Measurements from ENCODE around the gene OSBPL6. TPM values are rescaled to one million over a fixed set of nuclear protein-coding genes. Genes with fewer than 3 reads are reported as not detected.
"Not testable (repeated sequence)": the region's sequence is repeated elsewhere in the genome, so short reads cannot be mapped to it uniquely, and the experiment has no call there.

OSBPL6 gene
- total RNA-seq, 6 experiments from 2014 or later, result 2.4 to 4.1 (median 3.1) TPM

GRCh38 chr2:178409261-178409660 lies 214.9 kb downstream of the OSBPL6 start:
- DNase-seq (no peak), ATAC-seq (no peak)
- WGBS (ENCODE audit: insufficient coverage, low coverage, low lambda C conversion rate, missing lambda C conversion rate), result 82% methylated on average over 5 of the region's 5 CpGs
- Histone ChIP-seq H3K36me3 (no peaks in the 10 kb centered on the region), H3K9me3 (no peaks in the 10 kb centered on the region), H3K27me3 (no peaks in the 10 kb centered on the region), H3K27ac (no peak overlapping the region), H3K4me3 (no peak overlapping the region), H3K4me1 (no peaks in the 10 kb centered on the region)
- intact Hi-C loops (cut with DNase I), result no loop called here
- TF ChIP-seq CTCF (IDR thresholded peaks at IDR 0.05) (no peak), POLR2A (IDR thresholded peaks at IDR 0.05) (no peak)

- no peak overlapping the region for H3K27ac ChIP-seq
- WGBS (ENCODE audit: insufficient coverage, low coverage, low lambda C conversion rate, missing lambda C conversion rate), result 88% methylated on average over 2 of the region's 3 CpGs
- DNase-seq, result no peak
- H3K4me1 ChIP-seq, result no peaks in the 10 kb centered on the region
- H3K27me3 ChIP-seq, result no peaks in the 10 kb centered on the region
- H3K36me3 ChIP-seq, result no peaks in the 10 kb centered on the region
- no peak for ATAC-seq
- H3K9me3 ChIP-seq, result no peaks in the 10 kb centered on the region
- intact Hi-C loops (cut with DNase I), result no loop called here
- H3K4me3 ChIP-seq, result no peak overlapping the region
- TF ChIP-seq POLR2A (IDR thresholded peaks at IDR 0.05), result no peak
- TF ChIP-seq CTCF (IDR thresholded peaks at IDR 0.05), result no peak
Measured at GRCh38 chr2:178412047-178412446, 217.7 kb downstream of the OSBPL6 start.

GRCh38 chr2:178412453-178412852 lies 218.1 kb downstream of the OSBPL6 start:
- H3K27ac ChIP-seq; H3K9me3 ChIP-seq; H3K27me3 ChIP-seq; DNase-seq; H3K36me3 ChIP-seq; intact Hi-C loops (cut with DNase I); H3K4me3 ChIP-seq; ATAC-seq; H3K4me1 ChIP-seq: not testable (repeated sequence)
- whole genome bisulfite sequencing (ENCODE audit: insufficient coverage, low coverage, low lambda C conversion rate, missing lambda C conversion rate), result 97% methylated on average over 8 of the region's 8 CpGs

GRCh38 chr2:178413472-178414265 lies 219.4 kb downstream of the OSBPL6 start:
- no peaks in the 10 kb centered on the region for H3K4me1 ChIP-seq
- no peaks in the 10 kb centered on the region for H3K27me3 ChIP-seq
- WGBS (ENCODE audit: insufficient coverage, low coverage, low lambda C conversion rate, missing lambda C conversion rate), result 2% methylated on average over 39 of the region's 45 CpGs
- peak overlapping the region; percentile 60 to 69 (median 60) for H3K4me3 ChIP-seq
- intact Hi-C loops (cut with DNase I), result no loop called here
- ATAC-seq (peak; percentile 75 to 79 (median 76)), DNase-seq (peak; percentile 70 to 81 (median 70))
- peak; percentile 12 for TF ChIP-seq POLR2A (IDR thresholded peaks at IDR 0.05)
- peak in 1 of 4 donors; percentile 20 for TF ChIP-seq CTCF (IDR thresholded peaks at IDR 0.05)
- H3K36me3 ChIP-seq, result no peaks in the 10 kb centered on the region
- no peaks in the 10 kb centered on the region for H3K9me3 ChIP-seq
- peak overlapping the region; percentile 72 to 86 (median 83) for H3K27ac ChIP-seq

Data from right lobe of liver (tissue), 6 donors.